ENCODE results near the gene CXCR3.

GRCh38 chrX:71586929-71587328 is 31.4 kb downstream of the CXCR3 start:
- TF ChIP-seq EZH2 (IDR thresholded peaks at IDR 0.05) (no peak), CTCF (IDR thresholded peaks at IDR 0.05 in 2 of 3, conservative IDR thresholded peaks at IDR 0.05 in 1 of 3; ENCODE audit: borderline replicate concordance in 1 of 3, insufficient read depth in 1 of 3, low read depth in 2 of 3, low read length in 2 of 3) (no peak), POLR2A (IDR thresholded peaks at IDR 0.05; ENCODE audit: borderline replicate concordance, extremely low read depth, insufficient read depth, insufficient read length) (no peak), ATF3 (IDR thresholded peaks at IDR 0.05) (no peak), ZBTB33 (IDR thresholded peaks at IDR 0.05; ENCODE audit: extremely low read depth, insufficient replicate concordance, low read length) (no peak), RAD21 (IDR thresholded peaks at IDR 0.05; ENCODE audit: low read depth) (no peak), YY1 (IDR thresholded peaks at IDR 0.05; ENCODE audit: extremely low read depth, insufficient replicate concordance, low read depth, low read length) (no peak), POLR2AphosphoS5 (IDR thresholded peaks at IDR 0.05; ENCODE audit: low read depth, low read length) (no peak), EZH2phosphoT487 (IDR thresholded peaks at IDR 0.05; ENCODE audit: borderline replicate concordance) (no peak), CEBPB (IDR thresholded peaks at IDR 0.05; ENCODE audit: low read depth) (no peak), MAX (IDR thresholded peaks at IDR 0.05) (no peak), SIN3A (IDR thresholded peaks at IDR 0.05; ENCODE audit: low read depth) (no peak)

All from HCT116 (cell line).